GM18498 (cell line): Measurements from ENCODE around the gene CARD19.

ENCODE experiments used
- ATAC-seq: cut with Tn5 transposase; IDR thresholded peaks from one replicate; pipeline ENCODE4 v1.9.1; 2021; ENCODE audit warnings: mild to moderate bottlenecking, moderate library complexity; ENCODE audit not compliant: unreplicated experiment

The CARD19 gene

GRCh38 chr9:93096131-93096802 is at the start of gene CARD19:
Gene CARD19, plus strand, starts transcription at chr9:93096217. Its CDS starts 129 bp downstream, at chr9:93096346.
- peak; percentile 20 for ATAC-seq

GRCh38 chr9:93048566-93049448 is 47.2 kb upstream of the CARD19 start:
- no peak for ATAC-seq

GRCh38 chr9:93049491-93049890 is 46.5 kb upstream of the CARD19 start:
- no peak for ATAC-seq

GRCh38 chr9:93050231-93050630 is 45.8 kb upstream of the CARD19 start:
- no peak for ATAC-seq

- no peak for ATAC-seq
Observed at GRCh38 chr9:93051680-93052089, 44.3 kb upstream of the CARD19 start.

- ATAC-seq = no peak
Observed at GRCh38 chr9:93052791-93053540, 43.1 kb upstream of the CARD19 start.

GRCh38 chr9:93053781-93054331 is 42.2 kb upstream of the CARD19 start:
- no peak for ATAC-seq

- no peak for ATAC-seq
Observed at GRCh38 chr9:93054758-93055704, 41.0 kb upstream of the CARD19 start.

- ATAC-seq = no peak
Observed at GRCh38 chr9:93057042-93057702, 38.8 kb upstream of the CARD19 start.

GRCh38 chr9:93057703-93058354 is 38.2 kb upstream of the CARD19 start:
- ATAC-seq = peak; percentile 23

- peak; percentile 66 for ATAC-seq
Observed at GRCh38 chr9:93058355-93059010, 37.5 kb upstream of the CARD19 start, which contains the start of gene SUSD3. Gene SUSD3, plus strand, starts transcription at chr9:93058701. Its CDS starts 42 bp downstream, at chr9:93058743.

GRCh38 chr9:93059011-93059714 is 36.9 kb upstream of the CARD19 start:
- ATAC-seq = peak; percentile 26

GRCh38 chr9:93059715-93060578 is 36.1 kb upstream of the CARD19 start:
- ATAC-seq = no peak

GRCh38 chr9:93060746-93061259 is 35.2 kb upstream of the CARD19 start:
- no peak for ATAC-seq

- no peak for ATAC-seq
Observed at GRCh38 chr9:93061260-93061751, 34.7 kb upstream of the CARD19 start.
